AG09309 (cell line): Measurements from ENCODE around the gene NPHS1.
"Not testable (repeated sequence)": the region's sequence is repeated elsewhere in the genome, so short reads cannot be mapped to it uniquely, and the experiment has no call there.

ENCODE experiments used
- DNase-seq: peaks from one replicate; pipeline ENCODE4 v3.0.0-alpha.2; 2010; ENCODE audit warnings: low read depth
- H3K4me3 ChIP-seq: 2 replicates; pipeline ENCODE4 v1.5.1; 2011; ENCODE audit warnings: mild to moderate bottlenecking, low read depth, low read length, moderate library complexity; ENCODE audit not compliant: control insufficient read depth
- CTCF ChIP-seq: IDR thresholded peaks from 2 replicates; pipeline ENCODE4 v1.5.1; 2011; ENCODE audit warnings: mild to moderate bottlenecking, low read depth, low read length, inconsistent platforms; ENCODE audit not compliant: insufficient read depth, control insufficient read depth; ENCODE audit errors: missing control alignments

NPHS1 gene

DNA sequence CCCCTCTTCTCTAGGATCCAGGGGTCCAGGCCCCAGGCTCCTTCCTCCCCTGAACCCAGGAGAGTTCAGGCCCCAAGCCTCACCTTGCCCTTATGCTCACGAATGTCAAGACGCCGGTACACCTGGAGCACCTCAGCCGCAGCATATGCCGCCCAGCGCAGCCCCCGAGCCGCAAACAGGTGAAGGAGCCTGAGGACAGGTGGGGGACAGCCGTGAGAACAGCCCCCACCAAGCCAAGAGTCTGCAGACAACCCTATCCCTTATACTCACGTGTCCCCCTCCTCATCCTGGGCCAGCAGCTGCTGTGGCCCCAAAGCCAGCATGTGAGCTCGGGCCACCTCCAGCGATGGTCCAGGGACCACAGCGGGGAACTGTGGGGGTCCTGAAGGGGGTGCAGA, 44.3 kb upstream of the NPHS1 start:
- no peak for TF ChIP-seq CTCF
- DNase-seq = no peak
- H3K4me3 ChIP-seq = no peak overlapping the region

- no peak for DNase-seq
- no peak for TF ChIP-seq CTCF
- no peak overlapping the region for H3K4me3 ChIP-seq
Observed at GRCh38 chr19:35895911-35896642, 43.8 kb upstream of the NPHS1 start.

DNA sequence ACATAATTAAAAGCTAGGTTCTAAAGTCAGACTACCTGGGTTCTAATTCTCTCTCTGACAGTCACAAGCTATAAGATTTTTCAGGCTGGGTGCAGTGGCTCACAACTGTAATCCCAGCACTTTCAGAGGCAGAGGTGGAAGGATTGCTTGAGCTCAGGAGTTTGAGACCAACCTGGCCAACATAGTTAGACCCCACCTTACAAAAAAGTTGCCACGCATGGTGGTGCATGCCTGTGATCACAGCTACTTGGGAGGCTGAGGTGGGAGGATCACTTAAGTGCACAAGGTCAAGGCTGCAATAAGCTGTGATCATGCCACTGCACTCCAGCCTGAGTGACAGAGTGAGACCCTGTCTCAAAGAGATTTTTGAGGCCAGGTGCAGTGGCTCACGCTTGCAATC, 42.0 kb upstream of the NPHS1 start:
- no peak overlapping the region for H3K4me3 ChIP-seq
- TF ChIP-seq CTCF = no peak
- DNase-seq = no peak

DNA sequence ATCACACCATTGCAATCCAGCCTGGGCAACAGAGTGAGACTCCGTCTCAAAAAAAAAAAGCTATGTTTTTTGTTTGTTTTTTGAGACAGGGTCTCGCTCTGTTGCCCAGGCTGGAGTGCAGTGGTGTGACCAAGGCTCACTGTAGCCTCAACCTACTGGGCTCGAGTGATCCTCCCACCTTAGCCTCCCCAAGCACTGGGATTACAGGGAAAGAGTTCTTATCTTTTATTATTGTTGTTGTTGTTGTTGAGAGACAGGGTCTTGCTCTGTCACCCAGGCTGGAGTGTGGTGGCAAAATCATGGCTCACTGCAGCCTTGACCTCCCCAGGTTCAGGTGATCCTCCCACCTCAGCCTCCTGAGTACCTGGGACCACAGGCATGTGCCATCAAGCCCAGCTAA, 39.5 kb upstream of the NPHS1 start:
- not testable (repeated sequence) for H3K4me3 ChIP-seq, DNase-seq

DNA sequence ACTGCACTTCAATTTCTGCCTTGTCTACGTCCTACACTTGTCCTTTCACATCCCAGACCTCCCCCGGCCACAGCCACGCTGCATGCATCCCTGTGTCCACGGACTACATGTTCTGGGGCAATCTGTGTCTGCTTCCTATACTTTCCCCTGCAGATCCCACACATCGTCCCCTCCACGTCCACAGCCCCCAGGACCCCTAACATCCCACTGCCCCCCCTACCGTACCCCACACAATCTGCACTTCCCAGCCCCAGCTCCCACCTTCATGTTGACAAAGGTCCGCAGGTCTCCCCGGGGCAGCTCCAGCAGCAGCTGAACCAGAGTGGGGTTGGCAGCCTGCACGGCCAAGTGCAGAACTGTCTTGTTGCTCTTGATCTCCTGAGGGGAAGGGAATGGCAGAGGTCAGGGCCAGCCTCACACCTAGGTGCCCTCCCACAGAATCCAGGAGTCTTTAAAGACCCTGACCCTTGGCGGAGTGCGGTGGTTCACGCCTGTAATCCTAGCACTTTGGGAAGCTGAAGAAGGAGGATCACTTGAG, 37.9 kb upstream of the NPHS1 start:
- no peak for TF ChIP-seq CTCF
- DNase-seq = no peak
- no peak overlapping the region for H3K4me3 ChIP-seq

- no peak for DNase-seq
- no peak for TF ChIP-seq CTCF
- H3K4me3 ChIP-seq = no peak overlapping the region
Observed at GRCh38 chr19:35889370-35890112, 37.2 kb upstream of the NPHS1 start.

DNA sequence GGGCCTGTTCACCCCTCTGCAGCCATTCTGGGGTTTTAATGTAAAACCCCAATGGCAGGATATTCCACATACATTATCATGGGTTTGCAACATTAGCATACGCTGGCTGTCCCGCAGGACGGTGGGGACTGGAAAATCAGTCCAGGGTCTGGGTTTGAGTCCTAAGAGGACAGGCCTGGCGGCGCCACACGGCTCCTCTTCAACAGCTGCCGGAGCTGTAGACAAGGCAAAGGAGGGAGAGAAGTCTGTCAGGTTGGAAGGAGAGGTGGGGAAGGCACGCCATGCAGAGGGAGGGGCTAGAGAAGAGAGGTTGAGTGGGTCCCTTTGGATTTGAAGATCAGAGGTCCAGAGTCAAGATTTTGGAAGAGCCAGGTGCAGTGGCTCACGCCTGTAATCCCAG, 36.1 kb upstream of the NPHS1 start:
- DNase-seq = no peak

More for the DNA sequence above, 36.1 kb upstream of the NPHS1 start:
- no peak for TF ChIP-seq CTCF
- H3K4me3 ChIP-seq = no peak overlapping the region
